ENCODE data around the gene LBX1. TPM values are rescaled to one million over a fixed set of nuclear protein-coding genes. Genes with fewer than 3 reads are reported as not detected.
A peak's percentile ranks its signal among the peaks of the same experiment; 100 is the strongest.
"Not testable (repeated sequence)": the region's sequence is repeated elsewhere in the genome, so short reads cannot be mapped to it uniquely, and the experiment has no call there.

The LBX1 gene
- total RNA-seq, 1 experiment from 2014 or later = not detected

DNA sequence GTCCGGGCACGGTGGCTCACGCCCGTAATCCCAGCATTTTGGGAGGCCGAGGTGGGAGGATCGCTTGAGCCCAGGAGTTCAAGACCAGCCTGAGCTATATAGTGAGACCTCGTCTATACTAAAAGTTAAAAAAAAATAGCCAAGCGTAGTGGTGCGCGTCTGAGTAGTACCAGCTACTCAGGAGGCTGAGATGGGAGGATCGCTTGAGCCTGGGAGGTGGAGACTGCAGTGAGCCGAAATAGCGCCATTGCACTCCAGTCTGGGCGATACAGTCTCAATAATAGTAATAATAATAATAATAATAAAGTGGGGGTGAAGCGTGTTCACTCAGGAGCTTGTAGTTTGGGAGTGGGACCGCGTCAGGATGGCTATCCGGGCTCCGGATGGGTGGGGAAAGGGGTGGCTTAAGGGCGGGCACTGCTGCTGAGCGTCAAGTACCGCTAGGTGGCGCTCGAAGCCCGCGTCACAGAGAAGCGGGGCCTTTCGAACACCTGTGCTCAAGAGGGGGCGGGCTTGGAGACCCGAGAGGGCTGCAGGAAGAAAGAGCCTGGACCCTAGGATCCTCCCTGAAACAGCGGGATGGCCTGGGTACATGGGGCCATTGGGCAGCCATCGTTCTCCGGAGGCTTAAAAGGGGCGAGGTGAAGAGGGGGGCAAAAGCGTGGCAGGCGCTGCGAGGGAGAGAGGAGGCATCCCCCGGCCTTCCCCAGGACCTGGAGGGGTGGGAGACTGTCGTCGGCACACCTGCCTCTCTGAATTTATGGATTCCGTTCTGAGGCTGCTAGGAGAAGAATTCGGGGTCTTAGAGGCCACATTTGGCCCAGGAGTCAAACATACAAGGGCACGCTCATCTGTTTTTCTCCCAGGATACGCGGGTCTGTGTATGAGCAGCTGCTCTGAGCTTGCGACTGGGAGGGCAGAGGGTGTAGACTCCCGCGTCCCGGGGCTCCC is 14.5 kb downstream of the LBX1 start:
- peak; percentile 55 for DNase-seq (ENCODE audit: low read depth)

GRCh38 chr10:101208543-101208942 is 20.7 kb downstream of the LBX1 start:
- DNase-seq (ENCODE audit: low read depth) = no peak

DNA sequence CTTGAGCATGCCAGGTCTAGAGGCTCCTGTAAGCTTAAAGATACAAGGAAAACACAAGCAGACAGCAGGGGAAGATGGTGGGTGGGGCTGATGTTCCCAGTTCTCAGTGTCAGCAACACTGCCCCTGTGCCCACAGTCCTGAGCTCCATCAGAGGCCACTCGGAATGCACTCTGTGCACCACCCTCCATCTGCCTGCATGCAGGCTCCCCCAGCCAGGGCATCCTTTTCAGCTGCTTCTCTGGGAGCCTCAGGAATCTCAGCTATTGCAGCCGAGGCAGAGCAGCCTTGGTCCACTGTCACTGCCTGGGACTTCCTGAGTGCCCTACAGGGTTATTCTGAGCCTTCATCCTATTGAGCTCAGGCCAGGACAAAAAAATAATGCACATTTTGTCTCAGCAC is 22.2 kb downstream of the LBX1 start:
- no peak for DNase-seq (ENCODE audit: low read depth)

GRCh38 chr10:101202667-101203066 is 26.6 kb downstream of the LBX1 start:
- not testable (repeated sequence) for DNase-seq (ENCODE audit: low read depth)

GRCh38 chr10:101198326-101198977 is 30.8 kb downstream of the LBX1 start:
- DNase-seq (ENCODE audit: low read depth) = not testable (repeated sequence)

- no peak for DNase-seq (ENCODE audit: low read depth)
These were observed 33.3 kb downstream of the LBX1 start for GRCh38 chr10:101195921-101196320.

DNA sequence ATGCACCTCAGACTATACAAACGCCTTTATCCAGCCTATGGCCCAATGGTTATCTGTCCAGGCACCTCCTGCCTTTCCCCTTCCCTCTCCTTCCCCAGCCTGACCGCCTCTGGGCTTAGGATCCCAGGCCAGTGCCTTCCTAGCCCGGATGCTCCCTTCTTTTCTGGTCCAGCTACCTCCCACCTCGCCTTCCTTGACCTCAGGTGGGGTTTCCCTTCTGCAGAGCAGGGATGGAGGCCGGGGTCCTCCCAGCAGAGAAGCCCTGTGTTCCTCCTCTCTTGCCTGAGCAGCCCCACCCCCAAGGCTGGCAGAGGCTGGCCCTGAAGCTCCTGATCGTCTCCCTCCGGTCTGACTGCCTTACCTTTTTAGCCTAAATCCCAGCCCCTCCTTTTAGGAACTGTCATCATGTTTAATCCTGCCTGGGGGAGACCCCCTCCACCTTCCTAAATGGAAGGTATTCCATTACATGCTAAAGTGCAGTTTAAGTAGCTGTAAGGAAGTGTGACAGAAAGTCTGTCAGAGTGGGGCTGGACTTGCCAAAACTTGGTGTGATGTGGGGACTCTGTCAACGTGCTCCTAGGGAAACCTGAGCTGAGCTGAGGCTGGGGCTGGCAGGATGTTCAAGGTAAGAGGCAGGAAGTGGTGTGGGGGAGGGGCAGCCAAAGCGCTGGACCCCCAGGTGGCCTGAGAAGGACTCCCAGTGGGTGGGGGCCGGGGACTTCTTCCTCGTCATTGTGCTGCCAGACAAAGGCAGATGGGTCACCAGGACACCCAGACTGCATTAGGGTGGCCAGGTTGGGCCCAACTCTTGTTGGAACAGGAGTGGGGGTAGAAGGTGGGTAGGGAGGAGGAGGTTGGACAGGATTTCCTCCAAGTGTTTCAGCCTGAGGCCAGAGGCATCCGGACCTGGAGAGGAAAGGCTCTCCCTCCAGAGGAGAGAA is 39.5 kb downstream of the LBX1 start:
- DNase-seq (ENCODE audit: low read depth) = no peak

DNA sequence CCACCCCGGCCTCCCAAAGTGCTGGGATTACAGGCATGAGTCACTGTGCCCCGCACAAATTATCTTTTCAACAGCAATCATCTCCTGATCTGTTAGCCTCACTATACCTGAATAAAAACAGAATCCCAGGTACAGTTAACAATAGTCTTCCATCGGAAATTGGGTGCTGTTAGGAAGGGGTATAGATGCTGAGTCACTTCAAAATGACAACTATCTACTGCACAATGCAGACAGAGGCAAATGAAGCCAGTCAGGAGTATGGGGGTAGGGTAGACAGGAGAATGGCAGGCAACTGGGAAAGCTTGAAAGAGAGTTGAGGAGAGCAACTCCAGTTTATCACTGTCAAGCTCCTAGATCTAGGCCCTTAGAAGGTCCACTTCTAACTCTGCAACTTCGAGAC is 40.3 kb downstream of the LBX1 start:
- DNase-seq (ENCODE audit: low read depth) = no peak

DNA sequence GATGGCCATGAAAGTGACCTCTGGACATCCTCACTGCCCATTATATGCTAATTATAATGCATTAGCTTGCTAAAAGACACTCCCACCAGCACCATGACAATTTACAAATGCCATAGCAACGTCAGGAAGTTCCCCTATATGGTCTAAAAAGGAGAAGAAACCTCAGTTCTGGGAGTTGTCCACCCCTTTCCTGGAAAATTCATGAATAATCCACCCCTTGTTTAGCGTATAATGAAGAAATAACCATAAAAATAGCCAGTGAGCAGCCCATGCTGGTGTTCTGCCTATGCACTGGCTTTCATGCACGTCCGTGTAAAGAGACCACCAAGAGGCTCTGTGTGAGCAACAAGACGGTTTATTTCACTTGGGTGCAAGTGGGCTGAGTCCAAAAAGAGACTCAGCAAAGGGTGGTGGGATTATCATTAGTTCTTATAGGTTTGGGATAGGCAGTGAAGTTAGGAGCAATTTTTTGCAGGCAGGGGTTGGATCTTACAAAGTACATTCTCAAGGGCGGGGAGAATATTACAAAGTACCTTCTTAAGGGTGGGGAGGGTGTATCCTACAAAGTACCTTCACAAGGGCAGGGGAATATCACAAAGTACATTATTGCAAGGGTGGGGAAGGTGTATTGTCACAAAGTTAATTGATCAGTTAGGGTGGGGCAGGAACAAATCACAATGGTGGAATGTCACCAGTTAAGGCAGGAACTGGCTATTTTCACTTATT is 45.6 kb downstream of the LBX1 start:
- no peak for DNase-seq (ENCODE audit: low read depth)

DNA sequence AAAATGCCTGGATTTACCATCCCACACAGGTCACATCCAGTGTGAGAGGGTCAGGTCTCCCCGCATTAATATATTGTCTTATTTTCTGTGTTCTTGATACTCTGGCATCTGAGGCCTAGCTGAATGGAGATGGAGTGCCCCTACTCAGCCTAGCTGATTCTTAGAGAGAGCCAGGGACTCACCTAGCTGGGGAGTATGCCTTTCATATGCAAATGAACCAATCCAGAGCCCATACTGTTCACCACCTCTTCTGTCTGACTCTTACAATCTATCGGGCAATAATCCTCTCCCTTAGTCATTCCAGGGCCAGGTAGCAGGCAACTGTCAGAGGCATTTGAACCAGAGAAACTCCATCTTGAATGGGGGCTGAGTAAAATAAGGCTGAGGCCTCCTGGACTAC is 46.3 kb downstream of the LBX1 start:
- no peak for DNase-seq (ENCODE audit: low read depth)

Other genes with a start within 250 kb of the LBX1 start
- gene MRPL43, start 242.0 kb downstream of the LBX1 start, total RNA-seq (2014; rRNA removed; shearing (Covaris generic)) = 120 and 146 TPM in 2 replicates
- gene TWNK, start 241.9 kb downstream of the LBX1 start, total RNA-seq (2014; rRNA removed; shearing (Covaris generic)) = 29.8 and 35.9 TPM in 2 replicates
- gene LZTS2, start 229.7 kb downstream of the LBX1 start, total RNA-seq (2014; rRNA removed; shearing (Covaris generic)) = 51.8 and 62.1 TPM in 2 replicates
- 0.80 and 1.6 TPM in 2 replicates for gene PDZD7, start 198.3 kb downstream of the LBX1 start, total RNA-seq (2014; rRNA removed; shearing (Covaris generic))
- gene SFXN3, start 198.2 kb downstream of the LBX1 start, total RNA-seq (2014; rRNA removed; shearing (Covaris generic)) = 70.2 and 76.3 TPM in 2 replicates
- 13.4 and 14.0 TPM in 2 replicates for gene KAZALD1, start 167.5 kb downstream of the LBX1 start, total RNA-seq (2014; rRNA removed; shearing (Covaris generic))
- gene TLX1, start 98.2 kb downstream of the LBX1 start, total RNA-seq (2014; rRNA removed; shearing (Covaris generic)) = not detected in 2 replicates
- gene BTRC, start 124.7 kb upstream of the LBX1 start, total RNA-seq (2014; rRNA removed; shearing (Covaris generic)) = 6.2 and 6.4 TPM in 2 replicates